ENCODE data around the gene PCNA.

The PCNA gene

DNA sequence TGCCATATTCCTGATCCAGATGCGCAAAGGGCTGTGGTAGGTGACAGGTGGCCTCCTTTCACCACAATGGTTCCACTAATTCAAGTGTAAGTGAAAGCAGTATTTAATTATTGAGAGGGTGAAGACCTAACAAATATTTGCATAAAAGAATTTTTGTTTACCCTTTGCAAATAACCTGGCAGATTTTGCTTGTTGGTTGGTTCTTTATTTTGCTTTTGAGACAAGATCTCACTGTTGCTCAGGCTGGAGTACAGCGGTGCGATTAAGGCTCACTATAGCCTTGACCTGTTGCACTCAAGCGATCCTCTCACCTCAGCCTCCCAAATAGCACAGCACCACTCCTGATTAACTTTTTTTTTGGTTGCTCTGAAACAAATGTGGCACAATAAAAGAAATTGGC lies 49.2 kb downstream of the PCNA start:
- no peak overlapping the region for H3K4me2 ChIP-seq (ENCODE audit: low read length)
- no peaks in the 10 kb centered on the region for H3K79me2 ChIP-seq (ENCODE audit: insufficient read depth, low read length)
- no peaks in the 10 kb centered on the region for H3K9me2 ChIP-seq (ENCODE audit: low read depth, low read length)
- no peak overlapping the region for H3K27ac ChIP-seq (ENCODE audit: low read depth, low read length, poor library complexity, severe bottlenecking)
- H3K9ac ChIP-seq (ENCODE audit: low read length) = no peak overlapping the region
- TF ChIP-seq EZH2 (IDR thresholded peaks at IDR 0.05; ENCODE audit: borderline replicate concordance, low read length) = no peak
- TF ChIP-seq, protein P1, sequence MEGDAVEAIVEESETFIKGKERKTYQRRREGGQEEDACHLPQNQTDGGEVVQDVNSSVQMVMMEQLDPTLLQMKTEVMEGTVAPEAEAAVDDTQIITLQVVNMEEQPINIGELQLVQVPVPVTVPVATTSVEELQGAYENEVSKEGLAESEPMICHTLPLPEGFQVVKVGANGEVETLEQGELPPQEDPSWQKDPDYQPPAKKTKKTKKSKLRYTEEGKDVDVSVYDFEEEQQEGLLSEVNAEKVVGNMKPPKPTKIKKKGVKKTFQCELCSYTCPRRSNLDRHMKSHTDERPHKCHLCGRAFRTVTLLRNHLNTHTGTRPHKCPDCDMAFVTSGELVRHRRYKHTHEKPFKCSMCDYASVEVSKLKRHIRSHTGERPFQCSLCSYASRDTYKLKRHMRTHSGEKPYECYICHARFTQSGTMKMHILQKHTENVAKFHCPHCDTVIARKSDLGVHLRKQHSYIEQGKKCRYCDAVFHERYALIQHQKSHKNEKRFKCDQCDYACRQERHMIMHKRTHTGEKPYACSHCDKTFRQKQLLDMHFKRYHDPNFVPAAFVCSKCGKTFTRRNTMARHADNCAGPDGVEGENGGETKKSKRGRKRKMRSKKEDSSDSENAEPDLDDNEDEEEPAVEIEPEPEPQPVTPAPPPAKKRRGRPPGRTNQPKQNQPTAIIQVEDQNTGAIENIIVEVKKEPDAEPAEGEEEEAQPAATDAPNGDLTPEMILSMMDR (IDR thresholded peaks at IDR 0.05; ENCODE audit: low read length) = no peak
- H3K27me3 ChIP-seq (ENCODE audit: insufficient read depth, low read length) = no peaks in the 10 kb centered on the region
- H4K20me1 ChIP-seq (ENCODE audit: insufficient read depth, low read length) = no peaks in the 10 kb centered on the region
- H3K36me3 ChIP-seq (ENCODE audit: insufficient read depth, low read length) = no peaks in the 10 kb centered on the region
- H3K4me3 ChIP-seq (ENCODE audit: low read depth, low read length, poor library complexity, severe bottlenecking) = no peak overlapping the region
- H3F3A ChIP-seq (ENCODE audit: insufficient read depth, low read length) = no peaks in the 10 kb centered on the region
- H2AFZ ChIP-seq (ENCODE audit: low read length) = no peak overlapping the region
- H3K4me1 ChIP-seq (ENCODE audit: insufficient read depth, low read length, severe bottlenecking) = peaks cover 32% of the 10 kb centered on the region
- H3K9me3 ChIP-seq (ENCODE audit: low read length) = no peaks in the 10 kb centered on the region

DNA sequence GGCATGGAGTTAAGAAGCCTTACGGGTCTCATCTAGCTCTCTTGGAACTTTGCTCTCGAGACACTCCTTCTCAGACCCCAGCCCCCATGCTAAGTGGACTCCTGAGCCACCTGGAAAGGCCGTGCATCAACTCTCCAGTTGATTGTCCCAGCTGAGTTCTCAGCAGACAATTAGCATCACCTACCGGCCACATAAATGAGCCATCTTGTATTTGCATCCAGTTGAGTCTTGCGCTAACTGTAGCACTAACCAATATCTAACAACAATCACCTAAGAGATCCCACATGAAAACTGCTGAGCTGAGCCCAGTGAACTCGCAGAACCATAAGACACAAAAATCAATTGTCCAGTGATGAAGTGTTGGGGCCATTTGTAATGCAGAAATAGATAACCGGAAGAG lies 49.7 kb downstream of the PCNA start:
- TF ChIP-seq, protein P1 (IDR thresholded peaks at IDR 0.05; ENCODE audit: low read length) = peak; percentile 35; the same call in 1 of the 2 replicates
- TF ChIP-seq EZH2 (IDR thresholded peaks at IDR 0.05; ENCODE audit: borderline replicate concordance, low read length) = no peak

DNA sequence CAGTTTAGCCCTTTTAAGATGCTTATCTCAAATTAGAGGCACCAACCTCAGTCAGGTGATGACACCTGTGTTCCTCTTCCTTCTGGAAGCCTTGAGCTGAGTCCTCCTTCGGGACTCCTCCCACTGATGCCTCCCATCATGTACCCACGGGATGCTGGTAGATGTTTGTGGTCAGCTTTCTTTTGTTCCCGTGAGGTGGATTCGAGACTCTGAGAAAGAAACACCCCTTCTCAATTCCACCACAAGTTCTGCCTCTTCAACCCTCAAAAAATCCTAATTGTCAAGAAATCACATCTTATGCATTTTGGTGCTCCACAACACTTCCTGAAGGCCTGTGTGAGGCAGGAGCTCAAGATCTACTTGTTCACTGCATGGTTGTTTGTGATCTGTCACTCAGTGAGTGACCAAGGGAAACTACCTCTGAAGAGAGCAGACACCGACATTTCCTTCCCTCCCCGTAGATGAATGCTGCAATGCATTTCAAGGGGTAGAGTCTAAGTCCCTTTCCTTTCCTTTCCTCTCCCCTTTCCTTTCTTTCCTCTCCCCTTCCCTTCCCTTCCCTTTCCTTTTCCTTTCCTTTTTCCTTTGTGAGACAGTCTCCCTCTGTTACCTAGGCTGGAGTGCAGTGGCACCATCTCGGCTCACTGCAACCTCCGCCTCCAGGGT lies 50.5 kb downstream of the PCNA start:
- H2AFZ ChIP-seq (ENCODE audit: low read length) = no peak overlapping the region

More for the DNA sequence above, 49.7 kb downstream of the PCNA start:
- H3K4me3 ChIP-seq (ENCODE audit: low read depth, low read length, poor library complexity, severe bottlenecking) = no peak overlapping the region
- no peaks in the 10 kb centered on the region for H3K79me2 ChIP-seq (ENCODE audit: insufficient read depth, low read length)
- no peaks in the 10 kb centered on the region for H3K9me3 ChIP-seq (ENCODE audit: low read length)
- no peaks in the 10 kb centered on the region for H4K20me1 ChIP-seq (ENCODE audit: insufficient read depth, low read length)
- peaks cover 29% of the 10 kb centered on the region for H3K4me1 ChIP-seq (ENCODE audit: insufficient read depth, low read length, severe bottlenecking)
- no peaks in the 10 kb centered on the region for H3K27me3 ChIP-seq (ENCODE audit: insufficient read depth, low read length)
- H3K9ac ChIP-seq (ENCODE audit: low read length) = no peak overlapping the region
- H3K27ac ChIP-seq (ENCODE audit: low read depth, low read length, poor library complexity, severe bottlenecking) = no peak overlapping the region
- H3K9me2 ChIP-seq (ENCODE audit: low read depth, low read length) = no peaks in the 10 kb centered on the region
- H3K36me3 ChIP-seq (ENCODE audit: insufficient read depth, low read length) = no peaks in the 10 kb centered on the region
- no peaks in the 10 kb centered on the region for H3F3A ChIP-seq (ENCODE audit: insufficient read depth, low read length)
- no peak overlapping the region for H3K4me2 ChIP-seq (ENCODE audit: low read length)
- no peak overlapping the region for H2AFZ ChIP-seq (ENCODE audit: low read length)

More for the DNA sequence above, 50.5 kb downstream of the PCNA start:
- H3K4me3 ChIP-seq (ENCODE audit: low read depth, low read length, poor library complexity, severe bottlenecking) = no peak overlapping the region
- no peaks in the 10 kb centered on the region for H3K79me2 ChIP-seq (ENCODE audit: insufficient read depth, low read length)
- no peaks in the 10 kb centered on the region for H3K9me3 ChIP-seq (ENCODE audit: low read length)
- H3K9ac ChIP-seq (ENCODE audit: low read length) = no peak overlapping the region
- H3K36me3 ChIP-seq (ENCODE audit: insufficient read depth, low read length) = no peaks in the 10 kb centered on the region
- H3F3A ChIP-seq (ENCODE audit: insufficient read depth, low read length) = no peaks in the 10 kb centered on the region
- H4K20me1 ChIP-seq (ENCODE audit: insufficient read depth, low read length) = no peaks in the 10 kb centered on the region
- H3K4me1 ChIP-seq (ENCODE audit: insufficient read depth, low read length, severe bottlenecking) = peaks cover 21% of the 10 kb centered on the region
- H3K4me2 ChIP-seq (ENCODE audit: low read length) = no peak overlapping the region
- no peak overlapping the region for H3K27ac ChIP-seq (ENCODE audit: low read depth, low read length, poor library complexity, severe bottlenecking)
- no peak for TF ChIP-seq EZH2 (IDR thresholded peaks at IDR 0.05; ENCODE audit: borderline replicate concordance, low read length)
- TF ChIP-seq, protein P1 (IDR thresholded peaks at IDR 0.05; ENCODE audit: low read length) = no peak
- H3K27me3 ChIP-seq (ENCODE audit: insufficient read depth, low read length) = no peaks in the 10 kb centered on the region
- H3K9me2 ChIP-seq (ENCODE audit: low read depth, low read length) = no peaks in the 10 kb centered on the region

Measured in OCI-LY1 (cell line).